IMR-90 (cell line): Measurements from ENCODE around the gene PCGF3. TPM values are rescaled to one million over a fixed set of nuclear protein-coding genes. Genes with fewer than 3 reads are reported as not detected.
"Not testable (repeated sequence)": the region's sequence is repeated elsewhere in the genome, so short reads cannot be mapped to it uniquely, and the experiment has no call there.

ENCODE experiments used
- ATAC-seq: fragments of 200-7000 bp; cut with Tn5 transposase; 2 replicates; pipeline ENCODE4 v1.9.1; 2020; ENCODE audit warnings: low read depth, mild to moderate bottlenecking, moderate library complexity
- BruUV-seq: library from RNA; stranded (reverse); fragments of 400-500 nt; replicated peaks from 2 replicates; lab custom pipeline; 2021; lab: Mats Ljungman, UMichigan
- CTCF ChIA-PET: fragments of 300-600 bp; formaldehyde crosslinking; extraction: SDS; loops from one replicate; lab custom pipeline; 2021; ENCODE audit warnings: antibody characterized with exemption; lab: Yijun Ruan, JAX
- POLR2A ChIA-PET: fragments of 300-600 bp; sonication (Branson Sonifier 250); formaldehyde crosslinking; loops from one replicate; lab custom pipeline; 2022; ENCODE audit warnings: antibody characterized with exemption; ENCODE audit not compliant: unreplicated experiment; lab: Charles Lee
- DNase-seq: peaks from one replicate; pipeline ENCODE4 v3.0.0; 2013
- H2AFZ ChIP-seq: replicated peaks from 2 replicates; pipeline ENCODE3; 2013; ENCODE audit warnings: low read length, mild to moderate bottlenecking; ENCODE audit not compliant: poor library complexity
- H2AK5ac ChIP-seq: 2 replicates; pipeline ENCODE4 v1.6.1; 2013; ENCODE audit warnings: low read depth, low read length, inconsistent platforms
- H2AK9ac ChIP-seq: replicated peaks from 2 replicates; pipeline ENCODE3; 2013; ENCODE audit warnings: mild to moderate bottlenecking, low read depth, low read length, moderate library complexity; ENCODE audit not compliant: poor library complexity
- H2BK120ac ChIP-seq: 2 replicates; pipeline ENCODE4 v1.6.1; 2013; ENCODE audit warnings: low read depth, low read length, inconsistent platforms
- H2BK15ac ChIP-seq: 3 replicates; pipeline ENCODE4 v1.6.1; 2013; ENCODE audit warnings: low read depth, low read length, inconsistent platforms
- H2BK20ac ChIP-seq: 2 replicates; pipeline ENCODE4 v1.6.1; 2013; ENCODE audit warnings: low read depth, mild to moderate bottlenecking, inconsistent platforms, low read length, moderate library complexity
- H2BK5ac ChIP-seq: 2 replicates; pipeline ENCODE4 v1.6.1; 2013; ENCODE audit warnings: mild to moderate bottlenecking, low read depth, low read length, inconsistent platforms; ENCODE audit not compliant: poor library complexity, severe bottlenecking
- H3K14ac ChIP-seq: replicated peaks from 2 replicates; pipeline ENCODE4 v1.6.1; 2013; ENCODE audit warnings: low read depth, low read length, inconsistent platforms
- H3K18ac ChIP-seq: 2 replicates; pipeline ENCODE4 v1.6.1; 2013; ENCODE audit warnings: low read depth, low read length, control low read depth
- H3K23ac ChIP-seq: 2 replicates; pipeline ENCODE4 v1.6.1; 2013; ENCODE audit warnings: low read depth, low read length, inconsistent platforms
- H3K27ac ChIP-seq: 2 replicates; pipeline ENCODE4 v1.5.1; 2013; ENCODE audit warnings: mild to moderate bottlenecking, control low read depth, low read length; ENCODE audit not compliant: insufficient read depth
- H3K27me3 ChIP-seq: 2 replicates; pipeline ENCODE4 v1.6.1; 2013; ENCODE audit warnings: low read length; ENCODE audit not compliant: control insufficient read depth, insufficient read depth
- H3K36me3 ChIP-seq: 2 replicates; pipeline ENCODE4 v1.6.1; 2013; ENCODE audit warnings: low read length, mixed read lengths; ENCODE audit not compliant: control insufficient read depth, insufficient read depth
- H3K4ac ChIP-seq: 2 replicates; pipeline ENCODE4 v1.6.1; 2013; ENCODE audit warnings: low read depth, low read length, inconsistent platforms
- H3K4me1 ChIP-seq: 2 replicates; pipeline ENCODE4 v1.6.1; 2013; ENCODE audit warnings: low read length, mixed read lengths; ENCODE audit not compliant: control insufficient read depth, insufficient read depth
- H3K4me2 ChIP-seq: 2 replicates; pipeline ENCODE4 v1.6.1; 2013; ENCODE audit warnings: low read depth, mild to moderate bottlenecking, control low read depth, low read length, moderate library complexity
- H3K4me3 ChIP-seq: 2 replicates; pipeline ENCODE4 v1.5.1; 2013; ENCODE audit warnings: low read depth, mild to moderate bottlenecking, control low read depth, low read length, moderate library complexity; ENCODE audit not compliant: insufficient read depth
- H3K56ac ChIP-seq: 2 replicates; pipeline ENCODE4 v1.6.1; 2013; ENCODE audit warnings: low read length, inconsistent platforms; ENCODE audit not compliant: insufficient read depth; ENCODE audit errors: extremely low read depth
- H3K79me1 ChIP-seq, 2 experiments: 2 replicates each; pipeline ENCODE4 v1.6.1; 2013; ENCODE audit warnings: low read length in 2 of 2, inconsistent platforms in 1 of 2, low read depth in 1 of 2
- H3K9ac ChIP-seq: 2 replicates; pipeline ENCODE4 v1.6.1; 2013; ENCODE audit warnings: low read depth, low read length, control low read depth
- H3K9me1 ChIP-seq: 2 replicates; pipeline ENCODE4 v1.6.1; 2013; ENCODE audit warnings: low read length, inconsistent platforms; ENCODE audit not compliant: insufficient read depth
- H3K9me3 ChIP-seq: 2 replicates; pipeline ENCODE4 v1.6.1; 2013; ENCODE audit warnings: low read length; ENCODE audit not compliant: control insufficient read depth, insufficient read depth
- H4K20me1 ChIP-seq: 2 replicates; pipeline ENCODE4 v1.6.1; 2013; ENCODE audit warnings: low read length, inconsistent platforms; ENCODE audit not compliant: insufficient read depth
- H4K5ac ChIP-seq: 2 replicates; pipeline ENCODE4 v1.6.1; 2013; ENCODE audit warnings: mild to moderate bottlenecking, low read depth, low read length, control low read depth
- H4K8ac ChIP-seq, 2 experiments: 2 replicates each; pipeline ENCODE4 v1.6.1; 2013; ENCODE audit warnings: low read depth in 2 of 2, low read length in 2 of 2, control low read depth in 1 of 2, inconsistent platforms in 1 of 2
- H4K91ac ChIP-seq: 2 replicates; pipeline ENCODE4 v1.6.1; 2013; ENCODE audit warnings: low read depth, low read length, inconsistent platforms; ENCODE audit not compliant: insufficient read depth
- FOS ChIP-seq: fragments of 150-350 bp; IDR thresholded peaks from 2 replicates; pipeline ENCODE4 v1.6.1; 2016; ENCODE audit warnings: low read depth, low read length
- MXI1 ChIP-seq: IDR thresholded peaks from 2 replicates; pipeline ENCODE4 v1.6.1; 2012; ENCODE audit warnings: low read depth, mild to moderate bottlenecking, low read length, moderate library complexity, borderline replicate concordance
- POLR2A ChIP-seq: IDR thresholded peaks from 2 replicates; pipeline ENCODE4 v1.6.1; 2012; ENCODE audit warnings: mild to moderate bottlenecking, low read depth, low read length
- RCOR1 ChIP-seq: IDR thresholded peaks from 2 replicates; pipeline ENCODE4 v1.6.1; 2012; ENCODE audit warnings: mild to moderate bottlenecking, low read length, improper control_type of control experiment; ENCODE audit not compliant: insufficient replicate concordance
- WGBS, 2 experiments: methylation state at CpG; one replicate each; pipeline versions ENCODE4 v1.1.5 to v1.1.7; 2013; ENCODE audit warnings: missing lambda C conversion rate in 2 of 2; ENCODE audit not compliant: insufficient read length in 1 of 2; ENCODE audit errors: extremely low coverage in 2 of 2; 5-methylcytosine and 5-hydroxymethylcytosine counted together
- dilution Hi-C: fragments of 300-500 bp; cut with HindIII; formaldehyde crosslinking; loops from one replicate; pipeline ENCODE4 v1.14.3; 2018; ENCODE audit warnings: low sequenced_read_pairs; ENCODE audit not compliant: unreplicated experiment
- in situ Hi-C: fragments of 300-500 bp; cut with MboI; formaldehyde crosslinking; loops from 3 replicates; pipeline ENCODE4 v1.14.3; 2019; ENCODE audit warnings: low sequenced_read_pairs, inconsistent platforms, mixed read lengths
- intact Hi-C: fragments of 100-400 bp; cut with micrococcal nuclease; formaldehyde crosslinking; loops from 2 replicates; pipeline ENCODE4 v1.10.0; 2022
- polyA plus RNA-seq, 3 experiments: library from polyadenylated mRNA; depleted of rRNA; stranded (reverse); fragments of >200 nt; gene quantifications; 2 replicates each; pipeline ENCODE4 v1.2.3, GENCODE V29; 2012; ENCODE audit warnings: low replicate concordance in 1 of 3
- total RNA-seq: library from RNA; depleted of rRNA; stranded (reverse); fragments of >200 nt; gene quantifications from 2 replicates; pipeline ENCODE4 v1.2.3, GENCODE V29; 2012
- TF ChIP-seq, protein P1 (sequence below): conservative IDR thresholded peaks from 2 replicates; pipeline ENCODE4 v1.5.1; 2012; ENCODE audit warnings: mild to moderate bottlenecking, low read depth, low read length, improper control_type of control experiment

PCGF3 gene
- total and polyA plus RNA-seq, 2 of the 4 experiments (the other 2 are of a cell fraction), result 40.0 to 55.3 TPM

DNA sequence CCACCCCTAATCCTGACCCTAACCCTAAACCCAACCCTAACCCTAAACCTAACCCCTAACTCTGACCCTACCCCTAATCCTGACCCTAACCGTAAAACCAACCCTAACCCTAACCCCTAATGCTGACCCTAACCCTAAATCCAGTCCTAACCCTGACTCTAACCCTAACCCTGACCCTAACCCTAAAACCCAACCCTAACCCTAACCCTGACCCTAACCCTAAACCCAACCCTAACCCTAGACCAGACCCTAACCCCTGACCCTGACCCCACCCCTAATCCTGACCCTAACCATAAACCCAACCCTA is 708 bp upstream of the PCGF3 start:
- no peak overlapping the region for H3K9ac ChIP-seq
- H3K4me2 ChIP-seq, result peak overlapping the region; percentile 92
- peak overlapping the region; percentile 82; the same call in 1 of the 2 replicates for H2AK5ac ChIP-seq
- ChIA-PET POLR2A (interaction anchor here (0.5 kb wide), 1 partner anchor 14 kb away, joined by 3 read pairs; no protein-coding TSS in a partner anchor), CTCF (no interaction called here)
- peak overlapping the region; percentile 96 for H2AFZ ChIP-seq
- H3K4ac ChIP-seq, result peak overlapping the region; percentile 79
- no TSS peak for BruUV-seq
- no peaks in the 10 kb centered on the region for H3K9me3 ChIP-seq
- H4K20me1 ChIP-seq, result peaks cover 25% of the 10 kb centered on the region
- intact Hi-C loops (no loop called here), dilution Hi-C loops (no loop called here), in situ Hi-C loops (no loop called here)
- peaks cover 13% of the 10 kb centered on the region for H3K9me1 ChIP-seq
- H2BK120ac ChIP-seq, result no peak overlapping the region
- H3K4me1 ChIP-seq, result peaks cover 14% of the 10 kb centered on the region; the same call in 1 of the 2 replicates
- H3K27ac ChIP-seq, result no peak overlapping the region
- peak overlapping the region; percentile 89 to 94; a peak in 3 of 4 replicates for H4K8ac ChIP-seq
- H3K79me1 ChIP-seq, result peaks cover 10 to 30% of the 10 kb centered on the region in 2 experiments; a peak in 3 of 4 replicates
- H3K36me3 ChIP-seq, result peaks cover 3% of the 10 kb centered on the region
- no peak overlapping the region for H4K91ac ChIP-seq
- DNase-seq, result no peak
- H3K4me3 ChIP-seq, result peak overlapping the region; percentile 61
- no peak overlapping the region; the same call in 1 of the 2 replicates for H3K18ac ChIP-seq
- H2BK5ac ChIP-seq, result no peak overlapping the region
- WGBS, 2 experiments, result 100% methylated on average over 1 of the region's 1 CpG
- H3K14ac ChIP-seq, result peak overlapping the region; percentile 79
- H2AK9ac ChIP-seq, result peak overlapping the region; percentile 87
- H3K27me3 ChIP-seq, result peaks cover 6% of the 10 kb centered on the region; the same call in 1 of the 2 replicates
- H3K23ac ChIP-seq, result no peak overlapping the region
- TF ChIP-seq, protein P1, sequence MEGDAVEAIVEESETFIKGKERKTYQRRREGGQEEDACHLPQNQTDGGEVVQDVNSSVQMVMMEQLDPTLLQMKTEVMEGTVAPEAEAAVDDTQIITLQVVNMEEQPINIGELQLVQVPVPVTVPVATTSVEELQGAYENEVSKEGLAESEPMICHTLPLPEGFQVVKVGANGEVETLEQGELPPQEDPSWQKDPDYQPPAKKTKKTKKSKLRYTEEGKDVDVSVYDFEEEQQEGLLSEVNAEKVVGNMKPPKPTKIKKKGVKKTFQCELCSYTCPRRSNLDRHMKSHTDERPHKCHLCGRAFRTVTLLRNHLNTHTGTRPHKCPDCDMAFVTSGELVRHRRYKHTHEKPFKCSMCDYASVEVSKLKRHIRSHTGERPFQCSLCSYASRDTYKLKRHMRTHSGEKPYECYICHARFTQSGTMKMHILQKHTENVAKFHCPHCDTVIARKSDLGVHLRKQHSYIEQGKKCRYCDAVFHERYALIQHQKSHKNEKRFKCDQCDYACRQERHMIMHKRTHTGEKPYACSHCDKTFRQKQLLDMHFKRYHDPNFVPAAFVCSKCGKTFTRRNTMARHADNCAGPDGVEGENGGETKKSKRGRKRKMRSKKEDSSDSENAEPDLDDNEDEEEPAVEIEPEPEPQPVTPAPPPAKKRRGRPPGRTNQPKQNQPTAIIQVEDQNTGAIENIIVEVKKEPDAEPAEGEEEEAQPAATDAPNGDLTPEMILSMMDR, result no peak
- TF ChIP-seq RCOR1 (no peak), MXI1 (no peak), FOS (no peak), POLR2A (no peak)
- no peak for ATAC-seq
- no peak overlapping the region for H2BK20ac ChIP-seq
- peak overlapping the region; percentile 92; the same call in 1 of the 2 replicates for H4K5ac ChIP-seq
- H2BK15ac ChIP-seq, result peak overlapping the region; percentile 56; the same call in 1 of the 3 replicates
- no peak overlapping the region for H3K56ac ChIP-seq

DNA sequence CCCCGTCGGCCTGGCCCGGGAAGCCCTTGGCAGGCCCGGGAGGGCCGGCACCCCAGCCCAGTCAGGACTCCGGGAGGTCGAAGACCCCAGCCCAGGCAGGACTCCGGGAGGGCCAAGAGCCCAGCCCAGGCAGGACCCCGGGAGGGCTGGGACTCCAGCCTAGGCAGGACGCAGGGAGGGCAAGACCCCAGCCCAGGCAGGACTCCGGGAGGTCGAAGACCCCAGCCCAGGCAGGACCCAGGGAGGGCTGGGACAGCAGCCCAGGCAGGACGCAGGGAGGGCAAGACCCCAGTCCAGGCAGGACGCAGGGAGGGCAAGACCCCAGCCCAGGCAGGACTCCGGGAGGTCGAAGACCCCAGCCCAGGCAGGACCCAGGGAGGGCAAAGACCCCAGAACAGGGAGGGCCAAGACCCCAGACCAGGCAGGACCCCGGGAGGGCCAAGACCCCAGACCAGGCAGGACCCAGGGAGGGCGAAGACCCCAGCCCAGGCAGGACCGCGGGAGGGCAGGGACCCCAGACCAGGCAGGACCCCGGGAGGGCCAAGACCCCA is 526 bp downstream of the PCGF3 start:
- Histone ChIP-seq H3K56ac (peak overlapping the region; percentile 77), H3K9me1 (peaks cover 13% of the 10 kb centered on the region), H2BK120ac (0 out of 2 replicates have a peak overlapping the region, but pooled peaks have one; percentile 8), H3K23ac (peak overlapping the region; percentile 66; the same call in 1 of the 2 replicates), H3K14ac (peak overlapping the region; percentile 91), H3K4me2 (peak overlapping the region; percentile 62), H2AFZ (peak overlapping the region; percentile 95), H3K9ac (peak overlapping the region; percentile 80), H4K91ac (peak overlapping the region; percentile 47; the same call in 1 of the 2 replicates), H4K5ac (peak overlapping the region; percentile 38; the same call in 1 of the 2 replicates), H4K8ac (peak overlapping the region; percentile 8 to 87; a peak in 2 of 4 replicates), H4K20me1 (peaks cover 37% of the 10 kb centered on the region), H2BK5ac (peak overlapping the region; percentile 94), H2AK5ac (peak overlapping the region; percentile 67), H3K4me3 (peak overlapping the region; percentile 97), H3K4ac (peak overlapping the region; percentile 83), H3K79me1 (peaks cover 15 to 39% of the 10 kb centered on the region in 2 experiments; a peak in 3 of 4 replicates), H3K4me1 (peaks cover 14% of the 10 kb centered on the region; the same call in 1 of the 2 replicates), H2AK9ac (peak overlapping the region; percentile 96), H3K27ac (peak overlapping the region; percentile 94)
- POLR2A ChIA-PET, H2BK20ac ChIP-seq, dilution Hi-C loops, H3K9me3 ChIP-seq, CTCF ChIA-PET, BruUV-seq, in situ Hi-C loops, H2BK15ac ChIP-seq, H3K36me3 ChIP-seq, ATAC-seq, H3K27me3 ChIP-seq, intact Hi-C loops, DNase-seq, H3K18ac ChIP-seq: not testable (repeated sequence)
- WGBS, 2 experiments, result 0% methylated on average over 4 of the region's 21 CpGs; no CpG with 5 or more reads in 1 of the 2 experiments
